ENCODE measurements around the gene FAM120C. TPM values are rescaled to one million over a fixed set of nuclear protein-coding genes. Genes with fewer than 3 reads are reported as not detected.

FAM120C gene
- total RNA-seq, 2 donors from 2014 or later: 9.6 to 9.7 TPM

GRCh38 chrX:54063361-54063760 is 119.7 kb downstream of the FAM120C start:
- Mint-ChIP-seq H3K9me3 (peaks cover 53% of the 10 kb centered on the region), H3K4me3 (no peak overlapping the region), H3K36me3 (ENCODE audit: low read depth) (no peaks in the 10 kb centered on the region), H3K27me3 (ENCODE audit: insufficient read depth) (no peaks in the 10 kb centered on the region), H3K27ac (no peak overlapping the region), H3K4me1 (no peaks in the 10 kb centered on the region)
- Histone ChIP-seq H3K36me3 (ENCODE audit: control insufficient read depth, insufficient read depth, low read length) (no peaks in the 10 kb centered on the region), H3K27me3 (ENCODE audit: control insufficient read depth, insufficient read depth, low read length, poor library complexity, severe bottlenecking) (no peaks in the 10 kb centered on the region), H3K4me1 (ENCODE audit: control insufficient read depth, insufficient read depth, low read length) (no peaks in the 10 kb centered on the region), H3K9ac (ENCODE audit: extremely low read depth, low read length, poor library complexity, severe bottlenecking) (no peak overlapping the region), H3K27ac (ENCODE audit: low read depth, low read length) (no peak overlapping the region), H3K4me3 (ENCODE audit: low read length) (no peak overlapping the region), H3K9me3 (ENCODE audit: control insufficient read depth, low read length) (no peaks in the 10 kb centered on the region)
- WGBS, 2 experiments (ENCODE audit: insufficient coverage in 1 of 2, insufficient read length in 1 of 2): 92 to 97% methylated on average over 2 of the region's 2 CpGs
- no peak for DNase-seq
- no peak for TF ChIP-seq CTCF (conservative IDR thresholded peaks at IDR 0.05)

GRCh38 chrX:54049801-54050200 is 133.3 kb downstream of the FAM120C start:
- Mint-ChIP-seq H3K27me3 (ENCODE audit: insufficient read depth) (no peaks in the 10 kb centered on the region), H3K27ac (no peak overlapping the region), H3K4me3 (no peak overlapping the region), H3K36me3 (ENCODE audit: low read depth) (no peaks in the 10 kb centered on the region), H3K4me1 (peaks cover 8% of the 10 kb centered on the region), H3K9me3 (peaks cover 77% of the 10 kb centered on the region)
- Histone ChIP-seq H3K4me3 (ENCODE audit: low read length) (no peak overlapping the region), H3K9ac (ENCODE audit: extremely low read depth, low read length, poor library complexity, severe bottlenecking) (no peak overlapping the region), H3K4me1 (ENCODE audit: control insufficient read depth, insufficient read depth, low read length) (no peaks in the 10 kb centered on the region), H3K9me3 (ENCODE audit: control insufficient read depth, low read length) (no peaks in the 10 kb centered on the region), H3K27me3 (ENCODE audit: control insufficient read depth, insufficient read depth, low read length, poor library complexity, severe bottlenecking) (no peaks in the 10 kb centered on the region), H3K36me3 (ENCODE audit: control insufficient read depth, insufficient read depth, low read length) (no peaks in the 10 kb centered on the region), H3K27ac (ENCODE audit: low read depth, low read length) (no peak overlapping the region)
- TF ChIP-seq CTCF (conservative IDR thresholded peaks at IDR 0.05): no peak
- no peak for DNase-seq
- 76% methylated on average over 3 of the region's 3 CpGs; no CpG with 5 or more reads in 1 of the 2 experiments for WGBS, 2 experiments (ENCODE audit: insufficient coverage in 1 of 2, insufficient read length in 1 of 2)

GRCh38 chrX:54048412-54048811 is 134.6 kb downstream of the FAM120C start:
- 80% methylated on average over 1 of the region's 1 CpG; no CpG with 5 or more reads in 1 of the 2 experiments for whole genome bisulfite sequencing, 2 experiments (ENCODE audit: insufficient coverage in 1 of 2, insufficient read length in 1 of 2)
- H3K4me1 ChIP-seq (ENCODE audit: control insufficient read depth, insufficient read depth, low read length): no peaks in the 10 kb centered on the region
- H3K27ac ChIP-seq (ENCODE audit: low read depth, low read length): no peak overlapping the region
- no peak for TF ChIP-seq CTCF (conservative IDR thresholded peaks at IDR 0.05)
- no peak overlapping the region for H3K4me3 ChIP-seq (ENCODE audit: low read length)
- no peaks in the 10 kb centered on the region for H3K27me3 ChIP-seq (ENCODE audit: control insufficient read depth, insufficient read depth, low read length, poor library complexity, severe bottlenecking)
- Mint-ChIP-seq H3K27ac (no peak overlapping the region), H3K9me3 (peaks cover 74% of the 10 kb centered on the region), H3K27me3 (ENCODE audit: insufficient read depth) (no peaks in the 10 kb centered on the region), H3K36me3 (ENCODE audit: low read depth) (no peaks in the 10 kb centered on the region), H3K4me3 (no peak overlapping the region), H3K4me1 (peaks cover 8% of the 10 kb centered on the region)
- no peaks in the 10 kb centered on the region for H3K36me3 ChIP-seq (ENCODE audit: control insufficient read depth, insufficient read depth, low read length)
- no peak overlapping the region for H3K9ac ChIP-seq (ENCODE audit: extremely low read depth, low read length, poor library complexity, severe bottlenecking)
- no peaks in the 10 kb centered on the region for H3K9me3 ChIP-seq (ENCODE audit: control insufficient read depth, low read length)
- DNase-seq: no peak
